DMS53 (cell line): ENCODE results near the gene SSBP3.
A peak's percentile ranks its signal among the peaks of the same experiment; 100 is the strongest.

Source experiments
- DNase-seq: peaks from one replicate; lab custom pipeline; 2025; lab: John Stamatoyannopoulos, UW

The SSBP3 gene

GRCh38 chr1:54409156-54410142, 3.3 kb upstream of the SSBP3 start:
- no peak for DNase-seq

GRCh38 chr1:54408147-54409066, 2.2 kb upstream of the SSBP3 start:
- peak; percentile 81 for DNase-seq

- peak; percentile 99 for DNase-seq
Measured at GRCh38 chr1:54407404-54408146, 1.4 kb upstream of the SSBP3 start.

- DNase-seq = no peak
Measured at GRCh38 chr1:54407154-54407403, 885 bp upstream of the SSBP3 start.

- DNase-seq = peak; percentile 84
Measured at GRCh38 chr1:54405898-54406293, 298 bp downstream of the SSBP3 start.

- peak; percentile 55 for DNase-seq
Measured at GRCh38 chr1:54404939-54405897, 976 bp downstream of the SSBP3 start.

- DNase-seq = no peak
Measured at GRCh38 chr1:54404263-54404662, 1.9 kb downstream of the SSBP3 start.

- no peak for DNase-seq
Measured at GRCh38 chr1:54403808-54404261, 2.4 kb downstream of the SSBP3 start.

- no peak for DNase-seq
Measured at GRCh38 chr1:54403405-54403804, 2.8 kb downstream of the SSBP3 start.

GRCh38 chr1:54402896-54403295, 3.3 kb downstream of the SSBP3 start:
- DNase-seq = no peak

GRCh38 chr1:54401799-54402198, 4.4 kb downstream of the SSBP3 start:
- no peak for DNase-seq

GRCh38 chr1:54400329-54400728, 5.9 kb downstream of the SSBP3 start:
- DNase-seq = no peak

GRCh38 chr1:54399765-54400164, 6.4 kb downstream of the SSBP3 start:
- DNase-seq = no peak

GRCh38 chr1:54398963-54399528, 7.1 kb downstream of the SSBP3 start:
- DNase-seq = no peak

- DNase-seq = no peak
Measured at GRCh38 chr1:54397980-54398379, 8.2 kb downstream of the SSBP3 start.

GRCh38 chr1:54397090-54397591, 9.1 kb downstream of the SSBP3 start:
- DNase-seq = no peak

- no peak for DNase-seq
Measured at GRCh38 chr1:54396261-54396933, 9.8 kb downstream of the SSBP3 start.

GRCh38 chr1:54395281-54395934, 10.8 kb downstream of the SSBP3 start:
- DNase-seq = no peak

GRCh38 chr1:54394104-54394503, 12.1 kb downstream of the SSBP3 start:
- DNase-seq = no peak
